IMR-90 (cell line): Measurements from ENCODE around the gene UBL3. TPM values are rescaled to one million over a fixed set of nuclear protein-coding genes. Genes with fewer than 3 reads are reported as not detected.

ENCODE experiments used
- ATAC-seq: fragments of 200-7000 bp; cut with Tn5 transposase; 2 replicates; pipeline ENCODE4 v1.9.1; 2020; ENCODE audit warnings: low read depth, mild to moderate bottlenecking, moderate library complexity
- BruUV-seq: library from RNA; stranded (reverse); fragments of 400-500 nt; replicated peaks from 2 replicates; lab custom pipeline; 2021; lab: Mats Ljungman, UMichigan
- CTCF ChIA-PET: fragments of 300-600 bp; formaldehyde crosslinking; extraction: SDS; loops from one replicate; lab custom pipeline; 2021; ENCODE audit warnings: antibody characterized with exemption; lab: Yijun Ruan, JAX
- POLR2A ChIA-PET: fragments of 300-600 bp; sonication (Branson Sonifier 250); formaldehyde crosslinking; loops from one replicate; lab custom pipeline; 2022; ENCODE audit warnings: antibody characterized with exemption; ENCODE audit not compliant: unreplicated experiment; lab: Charles Lee
- DNase-seq: peaks from one replicate; pipeline ENCODE4 v3.0.0; 2013
- H2AFZ ChIP-seq: replicated peaks from 2 replicates; pipeline ENCODE3; 2013; ENCODE audit warnings: low read length, mild to moderate bottlenecking; ENCODE audit not compliant: poor library complexity
- H2AK5ac ChIP-seq: 2 replicates; pipeline ENCODE4 v1.6.1; 2013; ENCODE audit warnings: low read depth, low read length, inconsistent platforms
- H2AK9ac ChIP-seq: replicated peaks from 2 replicates; pipeline ENCODE3; 2013; ENCODE audit warnings: mild to moderate bottlenecking, low read depth, low read length, moderate library complexity; ENCODE audit not compliant: poor library complexity
- H2BK120ac ChIP-seq: 2 replicates; pipeline ENCODE4 v1.6.1; 2013; ENCODE audit warnings: low read depth, low read length, inconsistent platforms
- H2BK15ac ChIP-seq: 3 replicates; pipeline ENCODE4 v1.6.1; 2013; ENCODE audit warnings: low read depth, low read length, inconsistent platforms
- H2BK20ac ChIP-seq: 2 replicates; pipeline ENCODE4 v1.6.1; 2013; ENCODE audit warnings: low read depth, mild to moderate bottlenecking, inconsistent platforms, low read length, moderate library complexity
- H2BK5ac ChIP-seq: 2 replicates; pipeline ENCODE4 v1.6.1; 2013; ENCODE audit warnings: mild to moderate bottlenecking, low read depth, low read length, inconsistent platforms; ENCODE audit not compliant: poor library complexity, severe bottlenecking
- H3K14ac ChIP-seq: replicated peaks from 2 replicates; pipeline ENCODE4 v1.6.1; 2013; ENCODE audit warnings: low read depth, low read length, inconsistent platforms
- H3K18ac ChIP-seq: 2 replicates; pipeline ENCODE4 v1.6.1; 2013; ENCODE audit warnings: low read depth, low read length, control low read depth
- H3K23ac ChIP-seq: 2 replicates; pipeline ENCODE4 v1.6.1; 2013; ENCODE audit warnings: low read depth, low read length, inconsistent platforms
- H3K27ac ChIP-seq: 2 replicates; pipeline ENCODE4 v1.5.1; 2013; ENCODE audit warnings: mild to moderate bottlenecking, control low read depth, low read length; ENCODE audit not compliant: insufficient read depth
- H3K27me3 ChIP-seq: 2 replicates; pipeline ENCODE4 v1.6.1; 2013; ENCODE audit warnings: low read length; ENCODE audit not compliant: control insufficient read depth, insufficient read depth
- H3K36me3 ChIP-seq: 2 replicates; pipeline ENCODE4 v1.6.1; 2013; ENCODE audit warnings: low read length, mixed read lengths; ENCODE audit not compliant: control insufficient read depth, insufficient read depth
- H3K4ac ChIP-seq: 2 replicates; pipeline ENCODE4 v1.6.1; 2013; ENCODE audit warnings: low read depth, low read length, inconsistent platforms
- H3K4me1 ChIP-seq: 2 replicates; pipeline ENCODE4 v1.6.1; 2013; ENCODE audit warnings: low read length, mixed read lengths; ENCODE audit not compliant: control insufficient read depth, insufficient read depth
- H3K4me2 ChIP-seq: 2 replicates; pipeline ENCODE4 v1.6.1; 2013; ENCODE audit warnings: low read depth, mild to moderate bottlenecking, control low read depth, low read length, moderate library complexity
- H3K4me3 ChIP-seq: 2 replicates; pipeline ENCODE4 v1.5.1; 2013; ENCODE audit warnings: low read depth, mild to moderate bottlenecking, control low read depth, low read length, moderate library complexity; ENCODE audit not compliant: insufficient read depth
- H3K56ac ChIP-seq: 2 replicates; pipeline ENCODE4 v1.6.1; 2013; ENCODE audit warnings: low read length, inconsistent platforms; ENCODE audit not compliant: insufficient read depth; ENCODE audit errors: extremely low read depth
- H3K79me1 ChIP-seq, 2 experiments: 2 replicates each; pipeline ENCODE4 v1.6.1; 2013; ENCODE audit warnings: low read length in 2 of 2, inconsistent platforms in 1 of 2, low read depth in 1 of 2
- H3K9ac ChIP-seq: 2 replicates; pipeline ENCODE4 v1.6.1; 2013; ENCODE audit warnings: low read depth, low read length, control low read depth
- H3K9me1 ChIP-seq: 2 replicates; pipeline ENCODE4 v1.6.1; 2013; ENCODE audit warnings: low read length, inconsistent platforms; ENCODE audit not compliant: insufficient read depth
- H3K9me3 ChIP-seq: 2 replicates; pipeline ENCODE4 v1.6.1; 2013; ENCODE audit warnings: low read length; ENCODE audit not compliant: control insufficient read depth, insufficient read depth
- H4K20me1 ChIP-seq: 2 replicates; pipeline ENCODE4 v1.6.1; 2013; ENCODE audit warnings: low read length, inconsistent platforms; ENCODE audit not compliant: insufficient read depth
- H4K5ac ChIP-seq: 2 replicates; pipeline ENCODE4 v1.6.1; 2013; ENCODE audit warnings: mild to moderate bottlenecking, low read depth, low read length, control low read depth
- H4K8ac ChIP-seq, 2 experiments: 2 replicates each; pipeline ENCODE4 v1.6.1; 2013; ENCODE audit warnings: low read depth in 2 of 2, low read length in 2 of 2, control low read depth in 1 of 2, inconsistent platforms in 1 of 2
- H4K91ac ChIP-seq: 2 replicates; pipeline ENCODE4 v1.6.1; 2013; ENCODE audit warnings: low read depth, low read length, inconsistent platforms; ENCODE audit not compliant: insufficient read depth
- CEBPB ChIP-seq: IDR thresholded peaks from 2 replicates; pipeline ENCODE4 v1.6.1; 2012; ENCODE audit warnings: low read depth, low read length, improper control_type of control experiment
- CTCF ChIP-seq: conservative IDR thresholded peaks from 2 replicates; pipeline ENCODE4 v1.5.1; 2012; ENCODE audit warnings: mild to moderate bottlenecking, low read depth, low read length, improper control_type of control experiment
- FOS ChIP-seq: fragments of 150-350 bp; IDR thresholded peaks from 2 replicates; pipeline ENCODE4 v1.6.1; 2016; ENCODE audit warnings: low read depth, low read length
- MAFK ChIP-seq: IDR thresholded peaks from 2 replicates; pipeline ENCODE4 v1.6.1; 2012; ENCODE audit warnings: low read depth, low read length, improper control_type of control experiment
- NFE2L2 ChIP-seq: fragments of 150-350 bp; IDR thresholded peaks from 2 replicates; pipeline ENCODE4 v1.6.1; 2016; ENCODE audit warnings: low read depth, mild to moderate bottlenecking, low read length
- RCOR1 ChIP-seq: IDR thresholded peaks from 2 replicates; pipeline ENCODE4 v1.6.1; 2012; ENCODE audit warnings: mild to moderate bottlenecking, low read length, improper control_type of control experiment; ENCODE audit not compliant: insufficient replicate concordance
- USF2 ChIP-seq: fragments of 150-350 bp; IDR thresholded peaks from 2 replicates; pipeline ENCODE4 v1.6.1; 2017; ENCODE audit warnings: mild to moderate bottlenecking, antibody characterized with exemption, low read length, low read depth
- WGBS, 2 experiments: methylation state at CpG; one replicate each; pipeline versions ENCODE4 v1.1.5 to v1.1.7; 2013; ENCODE audit warnings: missing lambda C conversion rate in 2 of 2; ENCODE audit not compliant: insufficient read length in 1 of 2; ENCODE audit errors: extremely low coverage in 2 of 2; 5-methylcytosine and 5-hydroxymethylcytosine counted together
- dilution Hi-C: fragments of 300-500 bp; cut with HindIII; formaldehyde crosslinking; loops from one replicate; pipeline ENCODE4 v1.14.3; 2018; ENCODE audit warnings: low sequenced_read_pairs; ENCODE audit not compliant: unreplicated experiment
- in situ Hi-C: fragments of 300-500 bp; cut with MboI; formaldehyde crosslinking; loops from 3 replicates; pipeline ENCODE4 v1.14.3; 2019; ENCODE audit warnings: low sequenced_read_pairs, inconsistent platforms, mixed read lengths
- intact Hi-C: fragments of 100-400 bp; cut with micrococcal nuclease; formaldehyde crosslinking; loops from 2 replicates; pipeline ENCODE4 v1.10.0; 2022
- polyA plus RNA-seq, 3 experiments: library from polyadenylated mRNA; depleted of rRNA; stranded (reverse); fragments of >200 nt; gene quantifications; 2 replicates each; pipeline ENCODE4 v1.2.3, GENCODE V29; 2012; ENCODE audit warnings: low replicate concordance in 1 of 3
- total RNA-seq: library from RNA; depleted of rRNA; stranded (reverse); fragments of >200 nt; gene quantifications from 2 replicates; pipeline ENCODE4 v1.2.3, GENCODE V29; 2012

Gene UBL3
- total and polyA plus RNA-seq, 2 of the 4 experiments (the other 2 are of a cell fraction): 16.0 to 19.9 TPM

GRCh38 chr13:29786698-29787097, 63.7 kb downstream of the UBL3 start:
- POLR2A ChIA-PET: no interaction called here
- Histone ChIP-seq H2AK9ac (no peak overlapping the region), H2BK5ac (no peak overlapping the region), H3K79me1 (peaks cover 18 to 56% of the 10 kb centered on the region in 2 experiments), H4K8ac (no peak overlapping the region), H3K4me2 (no peak overlapping the region), H2AK5ac (no peak overlapping the region), H3K4me3 (no peak overlapping the region), H3K18ac (no peak overlapping the region), H2BK15ac (no peak overlapping the region), H2BK120ac (no peak overlapping the region), H2AFZ (no peak overlapping the region), H3K27ac (no peak overlapping the region), H4K20me1 (peaks cover 23% of the 10 kb centered on the region; the same call in 1 of the 2 replicates), H3K27me3 (no peaks in the 10 kb centered on the region), H3K14ac (no peak overlapping the region), H3K9ac (no peak overlapping the region), H3K9me1 (peaks cover 5% of the 10 kb centered on the region; the same call in 1 of the 2 replicates), H4K91ac (no peak overlapping the region), H3K23ac (no peak overlapping the region), H3K4me1 (peaks cover 2% of the 10 kb centered on the region; the same call in 1 of the 2 replicates), H3K4ac (no peak overlapping the region), H3K36me3 (no peaks in the 10 kb centered on the region), H4K5ac (no peak overlapping the region), H3K9me3 (no peaks in the 10 kb centered on the region), H2BK20ac (no peak overlapping the region), H3K56ac (no peak overlapping the region)
- WGBS, 2 experiments: no CpG with 5 or more reads among the region's 1 CpG
- TF ChIP-seq USF2: no peak
- TF ChIP-seq NFE2L2: no peak
- TF ChIP-seq FOS: no peak
- no peak for TF ChIP-seq MAFK
- TF ChIP-seq RCOR1: no peak
- TF ChIP-seq CEBPB: no peak
- TF ChIP-seq CTCF: no peak
- DNase-seq: no peak
- no peak for ATAC-seq
- CTCF ChIA-PET: interaction anchor here (0.7 to 0.8 kb wide), 2 partner anchors 241 to 326 kb away, joined by 3 read pairs; no protein-coding TSS in a partner anchor
- no TSS peak for BruUV-seq
- in situ Hi-C loops (no loop called here), dilution Hi-C loops (no loop called here), intact Hi-C loops (no loop called here)
